ENCODE data around the gene ABR.
"Not testable (repeated sequence)": the region's sequence is repeated elsewhere in the genome, so short reads cannot be mapped to it uniquely, and the experiment has no call there.

The ABR gene

DNA sequence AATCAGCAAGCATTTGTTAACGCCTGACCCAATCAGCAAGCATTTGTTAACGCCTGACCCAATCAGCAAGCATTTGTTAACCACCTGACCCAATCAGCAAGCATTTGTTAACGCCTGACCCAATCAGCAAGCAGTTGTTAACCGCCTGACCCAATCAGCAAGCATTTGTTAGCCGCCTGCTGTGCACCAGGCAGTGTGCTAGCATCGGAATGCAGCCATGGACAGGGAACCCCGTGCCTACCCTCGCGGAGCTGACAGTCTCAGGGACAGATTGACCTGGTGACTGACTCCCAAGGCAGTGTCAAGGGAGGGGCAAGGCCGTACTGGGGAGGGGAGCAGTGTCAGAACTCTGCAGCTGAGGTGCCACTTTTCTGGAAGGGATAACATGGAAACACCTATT, 66.9 kb downstream of the ABR start:
- no peak for DNase-seq

DNA sequence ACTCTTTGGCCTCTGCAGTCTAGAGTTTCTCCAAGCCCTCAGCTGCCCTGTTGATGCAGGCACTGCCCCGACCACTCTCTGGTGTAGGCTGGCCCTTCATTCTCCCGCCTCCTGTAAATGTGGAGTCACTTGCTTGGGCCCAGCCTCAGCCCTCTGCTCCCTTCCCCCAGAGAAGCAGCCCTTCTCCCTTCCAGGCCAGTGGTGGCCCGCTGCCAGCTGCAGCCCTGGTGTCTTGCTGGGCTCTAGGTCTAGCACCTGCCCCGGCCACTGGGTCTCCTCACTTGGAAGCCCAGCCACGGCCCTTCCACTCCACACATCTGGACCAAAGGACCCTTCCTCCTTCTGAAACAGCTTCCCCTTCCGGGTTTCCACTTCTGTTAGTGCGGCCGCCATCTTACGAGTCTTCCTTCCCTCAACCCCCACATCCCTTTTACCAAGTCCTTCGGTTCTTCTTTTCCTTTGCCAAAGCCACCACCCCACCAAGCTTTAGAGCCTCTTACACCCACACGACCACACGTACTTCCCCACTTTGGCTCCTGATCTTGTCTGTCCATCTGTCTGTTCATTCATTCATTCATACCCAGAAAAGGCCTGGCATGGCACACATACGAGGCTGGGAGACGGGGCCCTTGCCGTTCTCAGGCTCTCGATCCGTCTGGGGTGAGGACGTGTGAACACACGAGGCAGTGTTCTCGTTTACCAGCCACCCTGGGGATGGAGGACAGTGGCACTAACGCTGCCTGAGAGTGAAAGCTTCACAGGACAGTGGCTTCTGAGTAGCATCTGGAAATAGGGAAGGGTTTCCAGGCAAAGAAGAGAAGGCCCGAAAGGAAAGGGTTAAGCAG, 68.0 kb downstream of the ABR start:
- peak; percentile 92 for DNase-seq

- peak; percentile 92 for DNase-seq
Observed at GRCh38 chr17:1110862-1111598, 68.8 kb downstream of the ABR start.

GRCh38 chr17:1110541-1110861, 69.3 kb downstream of the ABR start:
- DNase-seq: no peak

- DNase-seq: no peak
Observed at GRCh38 chr17:1109606-1110540, 69.9 kb downstream of the ABR start.

DNA sequence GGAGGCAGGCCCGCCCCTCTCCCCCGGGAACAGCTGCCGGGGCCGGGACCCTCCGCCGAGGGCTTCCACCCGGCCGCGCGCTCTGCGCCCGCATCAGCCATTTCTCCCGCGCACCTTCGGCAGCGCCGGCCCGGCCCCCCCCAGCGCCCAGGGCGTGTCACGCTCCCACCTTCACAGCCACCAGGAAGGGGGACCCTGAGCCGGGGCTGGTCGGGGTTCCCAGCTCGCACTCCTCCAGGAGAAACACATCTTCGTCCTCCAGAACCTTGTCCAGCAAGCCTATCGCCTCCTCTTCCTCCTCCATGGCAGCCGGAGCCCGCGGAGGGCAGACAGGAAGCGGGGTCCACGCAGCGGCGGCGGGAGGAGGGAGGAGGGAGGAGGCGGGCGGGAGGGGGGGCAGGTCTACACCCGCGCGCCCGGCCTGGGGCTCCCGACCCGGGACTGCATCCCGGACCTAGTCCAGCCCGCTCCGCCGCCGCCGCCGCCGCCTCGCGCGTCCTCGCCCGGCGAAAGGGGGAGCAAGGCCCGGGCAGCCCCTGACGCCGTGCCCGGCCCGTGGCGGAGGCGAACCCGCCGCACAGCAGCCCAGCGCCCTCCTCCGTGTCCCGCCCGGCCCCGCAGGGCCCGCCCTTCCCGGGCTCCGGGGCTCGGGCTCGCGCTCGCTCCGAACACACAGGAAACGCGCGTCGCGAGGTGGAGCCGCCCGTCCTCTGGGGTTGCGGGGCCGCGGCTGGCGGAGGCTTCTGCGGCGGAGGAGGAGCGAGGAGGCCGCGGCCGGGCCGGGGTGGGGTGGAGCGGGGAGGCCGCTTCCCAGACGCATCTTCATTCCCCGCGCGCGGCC, 70.8 kb downstream of the ABR start:
- no peak for DNase-seq

DNA sequence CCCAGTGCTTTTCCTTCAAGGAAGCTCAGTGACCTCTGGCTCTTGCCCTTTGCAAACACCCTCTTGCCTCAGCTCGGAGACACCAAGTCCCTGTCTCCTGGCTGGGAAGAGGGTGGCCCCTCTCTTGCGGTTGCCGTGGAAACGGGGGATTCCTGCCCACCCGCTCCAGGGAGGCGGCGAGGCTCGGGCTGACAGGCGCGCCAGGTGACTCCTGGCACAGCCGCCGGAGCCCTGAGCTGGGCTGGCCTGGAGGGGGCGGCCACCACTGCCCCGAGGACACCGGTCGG, 71.4 kb downstream of the ABR start:
- DNase-seq: peak; percentile 49

- no peak for DNase-seq
Observed at GRCh38 chr17:1107777-1108477, 71.9 kb downstream of the ABR start.

DNA sequence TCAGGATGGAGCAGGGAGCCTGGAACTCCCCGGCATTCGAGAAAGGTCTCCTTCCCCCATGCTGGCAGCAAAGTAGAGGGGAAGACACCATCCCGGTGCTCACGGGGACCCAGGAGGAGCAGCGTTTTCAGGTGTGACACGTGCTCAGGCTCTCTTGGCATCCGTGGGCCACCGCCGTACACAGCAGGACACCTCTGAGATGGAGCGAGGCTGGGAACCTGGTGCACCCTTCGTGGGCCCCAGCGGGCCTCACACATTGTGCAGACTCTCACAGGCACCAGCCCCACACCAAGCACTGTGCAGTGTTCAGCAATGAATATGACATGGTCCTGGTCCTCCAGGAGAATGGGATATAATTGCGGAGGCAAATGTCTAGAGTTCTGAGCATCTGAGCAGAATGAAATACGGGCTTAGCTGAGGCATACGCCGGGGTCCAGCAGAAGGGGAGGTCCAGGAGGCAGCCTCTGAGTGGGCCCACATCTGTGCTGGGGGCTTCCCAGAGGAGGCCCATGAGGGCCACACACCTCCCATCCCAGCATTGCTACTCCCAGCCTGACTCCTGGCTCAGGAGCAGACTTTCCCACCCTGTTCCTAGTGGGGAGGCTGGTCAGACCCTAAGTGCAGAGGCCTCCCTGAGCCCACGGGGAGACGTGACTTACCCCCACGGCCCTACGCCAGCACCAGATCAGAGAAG, 72.6 kb downstream of the ABR start:
- DNase-seq: no peak

DNA sequence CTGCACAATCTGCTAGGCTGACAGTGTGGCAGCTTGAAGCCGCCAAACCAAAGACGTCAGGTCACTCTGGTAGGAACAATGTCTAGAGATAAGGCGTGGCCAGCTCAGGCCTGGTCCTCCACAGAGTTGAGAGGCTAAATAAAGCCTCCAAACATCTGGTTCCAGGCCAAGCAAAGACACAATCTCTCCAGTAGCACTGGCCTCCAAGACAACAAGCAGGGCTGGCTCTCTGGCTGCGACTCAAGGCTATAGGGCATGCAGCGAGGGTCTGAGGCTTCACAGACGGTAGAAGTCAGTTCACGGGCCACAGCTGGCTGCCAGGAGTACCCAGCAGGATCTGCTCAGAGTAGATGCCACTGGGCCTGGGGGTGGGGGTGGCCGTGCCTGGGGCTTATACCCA, 75.6 kb downstream of the ABR start:
- no peak for DNase-seq

GRCh38 chr17:1100382-1100781, 79.4 kb downstream of the ABR start:
- DNase-seq: peak; percentile 41

- no peak for DNase-seq
Observed at GRCh38 chr17:1099242-1099641, 80.5 kb downstream of the ABR start.

DNA sequence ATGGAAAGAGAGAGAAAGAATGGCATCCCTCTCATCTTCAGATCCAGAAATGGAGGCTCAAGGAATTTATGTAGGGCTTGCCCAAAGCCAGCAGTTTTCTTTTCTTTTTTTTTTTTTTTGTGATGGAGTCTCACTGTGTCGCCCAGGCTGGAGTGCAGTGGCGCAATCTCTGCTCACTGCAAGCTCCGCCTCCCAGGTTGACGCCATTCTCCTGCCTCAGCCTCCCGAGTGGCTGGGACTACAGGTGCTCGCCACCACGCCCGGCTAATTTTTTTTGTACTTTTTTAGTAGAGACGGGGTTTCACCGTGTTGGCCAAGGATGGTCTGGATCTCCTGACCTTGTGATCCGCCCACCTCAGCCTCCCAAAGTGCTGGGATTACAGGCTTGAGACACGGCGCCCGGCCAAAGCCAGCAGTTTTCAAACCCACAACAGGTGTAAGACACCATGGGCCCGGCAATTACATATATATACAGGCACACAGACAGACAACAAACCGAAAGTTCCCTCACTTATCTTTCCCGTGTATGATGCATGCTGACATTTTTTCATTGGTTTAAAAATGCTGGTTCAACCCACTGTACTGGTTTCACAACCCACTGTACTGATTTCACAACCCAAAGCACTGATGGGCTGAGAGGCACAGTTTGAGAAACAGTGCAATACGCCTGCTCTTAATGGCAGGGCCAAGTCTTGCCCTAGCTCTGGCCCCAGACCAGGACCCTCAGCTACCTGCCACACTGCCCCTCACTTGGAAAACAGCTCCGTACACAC, 81.6 kb downstream of the ABR start:
- DNase-seq: not testable (repeated sequence)

DNA sequence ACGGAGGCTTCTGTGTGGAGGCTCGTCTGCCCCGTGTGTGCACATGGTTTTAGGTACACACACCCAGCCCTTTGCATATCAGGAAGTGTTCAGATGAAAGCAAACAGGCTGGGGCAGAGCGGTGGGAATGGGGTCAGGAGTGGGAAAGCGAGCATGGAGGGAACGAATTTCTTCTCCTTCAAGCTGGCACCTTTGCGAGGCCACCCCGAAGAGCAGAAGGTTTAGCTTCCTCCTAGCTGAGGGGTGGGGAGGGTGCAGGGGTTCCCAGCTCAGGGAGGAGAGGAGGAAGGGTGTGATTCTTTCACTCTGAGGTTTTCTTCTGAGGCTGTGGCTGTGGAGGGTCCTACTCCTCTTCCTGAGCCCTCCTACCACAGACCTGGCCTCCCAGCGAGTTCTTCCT, 83.6 kb downstream of the ABR start:
- DNase-seq: no peak

GRCh38 chr17:1095853-1096173, 84.0 kb downstream of the ABR start:
- no peak for DNase-seq

DNA sequence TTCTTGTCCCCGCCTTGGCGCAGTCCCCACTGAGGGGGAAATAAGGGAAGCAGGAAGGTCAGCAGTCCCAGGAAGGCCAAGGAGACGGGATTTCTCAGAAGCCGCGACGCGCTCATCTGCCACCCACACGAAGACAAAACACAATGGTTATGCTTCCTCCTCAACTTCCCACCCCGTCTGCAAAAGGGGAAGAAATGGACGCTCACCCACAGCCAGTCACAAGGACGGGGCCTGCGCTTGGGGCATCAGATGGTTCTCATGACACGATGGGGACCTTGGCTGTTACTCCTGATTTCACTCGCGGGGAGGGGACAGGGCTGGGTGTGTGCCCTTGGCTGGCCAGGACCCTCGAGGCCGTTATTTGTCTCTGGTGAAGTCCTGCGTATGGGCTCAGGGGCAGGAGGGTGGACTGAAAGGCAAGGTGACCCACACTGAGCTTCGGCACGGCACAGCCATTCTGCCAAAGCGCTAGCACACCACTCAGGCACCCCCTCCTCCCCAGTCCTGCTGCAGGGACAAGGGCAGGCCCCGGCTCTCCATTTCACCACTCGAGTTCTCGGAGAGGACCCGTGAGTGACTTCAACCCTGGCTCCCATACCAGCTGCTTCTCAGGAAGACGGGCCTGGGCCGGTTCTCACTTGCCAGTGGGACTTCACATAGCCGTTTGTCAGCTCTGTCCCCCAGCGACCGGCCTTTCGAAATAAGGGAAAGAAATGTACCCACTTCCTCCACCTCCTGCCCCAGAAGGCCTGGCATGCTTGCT, 84.5 kb downstream of the ABR start:
- DNase-seq: no peak

DNA sequence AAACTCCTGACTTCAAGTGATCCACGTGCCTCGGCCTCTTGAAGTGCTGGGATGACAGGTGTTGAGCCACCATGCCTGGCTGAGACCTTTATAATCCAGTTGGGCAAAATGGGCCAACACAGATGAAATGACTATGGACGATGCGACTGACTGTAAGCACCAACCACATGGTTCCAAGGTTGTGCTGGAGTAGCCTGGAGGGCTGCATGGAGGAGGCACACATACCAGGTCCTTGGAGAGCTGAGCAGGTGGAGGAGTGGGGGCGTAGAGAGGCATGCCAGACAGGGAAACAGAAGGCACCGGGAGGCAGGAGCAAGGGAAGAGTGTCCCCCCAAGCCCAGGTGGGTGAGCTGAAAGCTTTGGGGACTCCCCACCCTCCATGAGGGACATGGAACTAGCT, 85.2 kb downstream of the ABR start:
- DNase-seq: no peak

- DNase-seq: no peak
Observed at GRCh38 chr17:1091900-1092299, 87.9 kb downstream of the ABR start.

DNA sequence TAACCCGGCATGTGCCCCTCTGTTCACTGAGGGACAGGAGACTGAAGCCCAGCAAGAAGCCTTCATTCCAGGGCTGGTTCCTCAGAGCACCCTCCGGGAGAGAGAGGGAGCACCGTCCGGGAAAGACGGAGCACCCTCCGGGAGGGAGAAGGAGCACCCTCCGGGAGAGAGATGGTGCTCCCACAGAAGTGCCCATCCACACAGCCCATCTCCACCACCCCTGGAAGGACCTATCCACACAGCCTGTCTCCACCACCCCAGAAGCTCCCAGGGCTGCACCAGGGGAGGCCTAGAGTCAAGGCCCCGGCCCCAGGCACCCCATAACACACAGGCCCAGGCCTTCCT, 88.6 kb downstream of the ABR start:
- DNase-seq: no peak
